Endothelial cell (in vitro differentiated cells): Measurements from ENCODE around the gene BCL11A. TPM values are rescaled to one million over a fixed set of nuclear protein-coding genes. Genes with fewer than 3 reads are reported as not detected.

ENCODE experiments used
- DNase-seq: peaks from one replicate; pipeline ENCODE4 v3.0.0; 2021; ENCODE audit warnings: low spot score
- H3K27ac Mint-ChIP-seq: one replicate; pipeline ENCODE4 v1.8.0; 2021; ENCODE audit warnings: mixed read lengths, inconsistent platforms; ENCODE audit not compliant: unreplicated experiment
- H3K27me3 Mint-ChIP-seq: one replicate; pipeline ENCODE4 v1.8.0; 2021; ENCODE audit warnings: mild to moderate bottlenecking, moderate library complexity, mixed read lengths, inconsistent platforms; ENCODE audit not compliant: unreplicated experiment
- H3K36me3 Mint-ChIP-seq: one replicate; pipeline ENCODE4 v1.8.0; 2021; ENCODE audit warnings: mild to moderate bottlenecking, low read depth, mixed read lengths, inconsistent platforms; ENCODE audit not compliant: unreplicated experiment
- H3K4me1 Mint-ChIP-seq: one replicate; pipeline ENCODE4 v1.8.0; 2021; ENCODE audit warnings: mild to moderate bottlenecking, mixed read lengths, inconsistent platforms; ENCODE audit not compliant: unreplicated experiment
- H3K4me3 Mint-ChIP-seq: one replicate; pipeline ENCODE4 v1.8.0; 2021; ENCODE audit warnings: mild to moderate bottlenecking, mixed read lengths, inconsistent platforms; ENCODE audit not compliant: unreplicated experiment
- H3K9me3 Mint-ChIP-seq: one replicate; pipeline ENCODE4 v1.8.0; 2021; ENCODE audit warnings: mixed read lengths, inconsistent platforms; ENCODE audit not compliant: unreplicated experiment
- CTCF ChIP-seq: fragments of 200-600 bp; sonication (generic); IDR thresholded peaks from one replicate; pipeline ENCODE4 v1.5.0; 2021; ENCODE audit warnings: antibody characterized with exemption; ENCODE audit not compliant: unreplicated experiment
- total RNA-seq: library from RNA; stranded (reverse); fragmentation: NEBNext Ultra II Directional; extraction: Animal tissue kit (Norgen Biotek cat#: 25700); gene quantifications from one replicate; pipeline ENCODE4 v1.2.1, GENCODE V29; 2021; ENCODE audit not compliant: unreplicated experiment

BCL11A gene
- total RNA-seq, 1 donor from 2014 or later = 9.6 TPM

- no peak for TF ChIP-seq CTCF
- peaks cover 8% of the 10 kb centered on the region for H3K27me3 Mint-ChIP-seq
- peaks cover 2% of the 10 kb centered on the region for H3K4me1 Mint-ChIP-seq
- no peak overlapping the region for H3K4me3 Mint-ChIP-seq
- H3K36me3 Mint-ChIP-seq = no peaks in the 10 kb centered on the region
- H3K9me3 Mint-ChIP-seq = no peaks in the 10 kb centered on the region
- DNase-seq = no peak
- H3K27ac Mint-ChIP-seq = no peak overlapping the region
Observed at GRCh38 chr2:60412620-60413019, 140.8 kb downstream of the BCL11A start.

- Mint-ChIP-seq H3K9me3 (no peaks in the 10 kb centered on the region), H3K4me3 (no peak overlapping the region)
Observed at GRCh38 chr2:60412027-60412426, 141.4 kb downstream of the BCL11A start.

GRCh38 chr2:60411295-60411694 is 142.2 kb downstream of the BCL11A start:
- H3K4me3 Mint-ChIP-seq = no peak overlapping the region
- H3K27me3 Mint-ChIP-seq = peaks cover 8% of the 10 kb centered on the region
- no peak overlapping the region for H3K27ac Mint-ChIP-seq
- no peaks in the 10 kb centered on the region for H3K9me3 Mint-ChIP-seq
- DNase-seq = no peak
- no peaks in the 10 kb centered on the region for H3K4me1 Mint-ChIP-seq
- TF ChIP-seq CTCF = no peak
- no peaks in the 10 kb centered on the region for H3K36me3 Mint-ChIP-seq

More at GRCh38 chr2:60412027-60412426, 141.4 kb downstream of the BCL11A start:
- DNase-seq = no peak
- no peaks in the 10 kb centered on the region for H3K4me1 Mint-ChIP-seq
- TF ChIP-seq CTCF = no peak
- no peak overlapping the region for H3K27ac Mint-ChIP-seq
- H3K36me3 Mint-ChIP-seq = no peaks in the 10 kb centered on the region
- H3K27me3 Mint-ChIP-seq = peaks cover 8% of the 10 kb centered on the region

- Mint-ChIP-seq H3K4me3 (no peak overlapping the region), H3K36me3 (no peaks in the 10 kb centered on the region), H3K27me3 (peaks cover 8% of the 10 kb centered on the region), H3K4me1 (no peaks in the 10 kb centered on the region), H3K27ac (no peak overlapping the region), H3K9me3 (no peaks in the 10 kb centered on the region)
- TF ChIP-seq CTCF = no peak
- no peak for DNase-seq
Observed at GRCh38 chr2:60410456-60411146, 142.9 kb downstream of the BCL11A start.

GRCh38 chr2:60409531-60409871 is 144.0 kb downstream of the BCL11A start:
- H3K9me3 Mint-ChIP-seq = no peaks in the 10 kb centered on the region
- H3K36me3 Mint-ChIP-seq = no peaks in the 10 kb centered on the region
- H3K27ac Mint-ChIP-seq = no peak overlapping the region
- TF ChIP-seq CTCF = no peak
- H3K4me1 Mint-ChIP-seq = no peaks in the 10 kb centered on the region
- H3K27me3 Mint-ChIP-seq = peaks cover 8% of the 10 kb centered on the region
- no peak overlapping the region for H3K4me3 Mint-ChIP-seq
- no peak for DNase-seq
